ENCODE data around the gene IRF2BP2. TPM values are rescaled to one million over a fixed set of nuclear protein-coding genes. Genes with fewer than 3 reads are reported as not detected.

IRF2BP2 gene
- total RNA-seq, 1 donor, result 172 TPM

DNA sequence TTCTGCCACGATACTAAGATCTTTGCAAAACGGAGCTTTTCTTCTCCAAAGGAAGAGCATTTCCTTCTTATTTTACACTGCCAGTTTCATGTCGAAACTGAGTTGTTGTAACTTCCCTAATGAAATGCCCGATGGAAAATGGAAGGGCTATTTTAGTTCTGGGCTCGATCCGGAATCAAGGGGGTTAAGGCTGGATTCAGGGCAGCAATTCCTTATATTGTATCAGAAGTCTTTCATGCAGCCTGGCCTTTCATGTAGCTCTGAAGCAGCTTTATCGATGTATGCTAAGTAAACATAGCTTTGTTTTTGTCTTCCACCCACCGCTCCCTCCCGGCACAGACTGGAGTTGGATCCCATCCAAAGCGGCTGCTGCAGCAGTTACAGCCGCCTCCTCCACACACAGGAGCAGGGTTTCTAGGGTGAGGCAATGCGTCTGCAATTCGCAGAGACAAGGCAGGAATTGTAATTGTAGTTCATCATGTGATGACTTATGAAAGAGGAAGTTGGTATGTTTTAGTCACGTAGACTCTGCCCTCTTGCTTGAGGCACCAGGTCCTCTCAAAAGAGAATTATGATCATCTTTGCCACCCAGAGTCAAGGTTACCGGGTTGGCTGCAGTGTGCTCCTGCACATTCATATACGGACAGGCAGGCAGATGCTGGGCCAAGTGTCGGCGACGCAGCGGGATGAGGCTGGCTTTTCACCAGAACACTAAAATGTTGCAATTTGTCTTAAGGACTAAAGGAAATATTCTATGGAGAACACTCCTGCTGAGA is 2.6 kb upstream of the IRF2BP2 start:
- TF ChIP-seq, protein P1, sequence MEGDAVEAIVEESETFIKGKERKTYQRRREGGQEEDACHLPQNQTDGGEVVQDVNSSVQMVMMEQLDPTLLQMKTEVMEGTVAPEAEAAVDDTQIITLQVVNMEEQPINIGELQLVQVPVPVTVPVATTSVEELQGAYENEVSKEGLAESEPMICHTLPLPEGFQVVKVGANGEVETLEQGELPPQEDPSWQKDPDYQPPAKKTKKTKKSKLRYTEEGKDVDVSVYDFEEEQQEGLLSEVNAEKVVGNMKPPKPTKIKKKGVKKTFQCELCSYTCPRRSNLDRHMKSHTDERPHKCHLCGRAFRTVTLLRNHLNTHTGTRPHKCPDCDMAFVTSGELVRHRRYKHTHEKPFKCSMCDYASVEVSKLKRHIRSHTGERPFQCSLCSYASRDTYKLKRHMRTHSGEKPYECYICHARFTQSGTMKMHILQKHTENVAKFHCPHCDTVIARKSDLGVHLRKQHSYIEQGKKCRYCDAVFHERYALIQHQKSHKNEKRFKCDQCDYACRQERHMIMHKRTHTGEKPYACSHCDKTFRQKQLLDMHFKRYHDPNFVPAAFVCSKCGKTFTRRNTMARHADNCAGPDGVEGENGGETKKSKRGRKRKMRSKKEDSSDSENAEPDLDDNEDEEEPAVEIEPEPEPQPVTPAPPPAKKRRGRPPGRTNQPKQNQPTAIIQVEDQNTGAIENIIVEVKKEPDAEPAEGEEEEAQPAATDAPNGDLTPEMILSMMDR (IDR thresholded peaks at IDR 0.05; ENCODE audit: extremely low read depth, low read depth, low read length), result no peak
- H3K79me2 ChIP-seq (ENCODE audit: insufficient read depth, low read length), result peaks cover 17% of the 10 kb centered on the region
- H3K4me1 ChIP-seq (ENCODE audit: insufficient read depth, low read length), result peaks cover 55% of the 10 kb centered on the region
- H3K36me3 ChIP-seq (ENCODE audit: insufficient read depth, low read length), result peaks cover 11% of the 10 kb centered on the region
- H2AFZ ChIP-seq (ENCODE audit: low read length), result no peak overlapping the region
- peak overlapping the region; percentile 98 for H3K27ac ChIP-seq (ENCODE audit: low read depth, low read length)
- H3K4me3 ChIP-seq (ENCODE audit: insufficient read depth, low read length), result peak overlapping the region; percentile 41
- no peaks in the 10 kb centered on the region for H3K9me3 ChIP-seq (ENCODE audit: low read depth, low read length)
- H3K27me3 ChIP-seq (ENCODE audit: insufficient read depth, low read length), result no peaks in the 10 kb centered on the region
- peak overlapping the region; percentile 73 for H3K4me2 ChIP-seq (ENCODE audit: insufficient read depth, low read length)
- DNase-seq (ENCODE audit: insufficient read length, low spot score, missing footprints), result peak; percentile 94
- H4K20me1 ChIP-seq (ENCODE audit: insufficient read depth, low read length), result no peaks in the 10 kb centered on the region

DNA sequence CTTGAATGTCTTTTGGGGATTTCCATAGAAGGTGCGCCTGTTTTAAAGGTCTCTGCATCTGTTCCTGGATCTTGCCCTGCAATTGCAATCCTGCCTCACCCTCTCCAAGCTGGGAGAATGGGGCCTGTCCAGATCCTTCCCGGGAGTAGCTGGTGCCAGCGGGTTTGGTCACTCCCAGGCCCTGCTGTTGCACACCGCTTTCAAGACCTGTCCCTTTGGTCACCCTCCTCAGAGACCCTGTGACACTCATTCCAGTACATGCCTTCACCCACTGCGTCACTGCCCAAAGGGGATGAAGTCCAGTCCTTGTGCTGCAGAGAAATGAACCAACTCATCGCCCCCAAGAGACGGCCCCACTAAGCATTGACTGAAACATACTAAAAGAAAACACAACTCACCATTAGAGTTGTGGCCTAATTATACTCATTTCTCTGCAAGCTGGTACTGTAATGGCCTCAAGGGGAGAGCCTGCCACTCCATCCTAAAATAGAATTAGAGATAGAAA is 1.9 kb upstream of the IRF2BP2 start:
- Histone ChIP-seq H3K27me3 (ENCODE audit: insufficient read depth, low read length) (no peaks in the 10 kb centered on the region), H3K27ac (ENCODE audit: low read depth, low read length) (peak overlapping the region; percentile 98), H3K4me2 (ENCODE audit: insufficient read depth, low read length) (peak overlapping the region; percentile 73), H3K36me3 (ENCODE audit: insufficient read depth, low read length) (peaks cover 17% of the 10 kb centered on the region), H3K9me3 (ENCODE audit: low read depth, low read length) (no peaks in the 10 kb centered on the region), H2AFZ (ENCODE audit: low read length) (no peak overlapping the region), H3K4me1 (ENCODE audit: insufficient read depth, low read length) (peaks cover 49% of the 10 kb centered on the region), H3K4me3 (ENCODE audit: insufficient read depth, low read length) (peak overlapping the region; percentile 41), H3K79me2 (ENCODE audit: insufficient read depth, low read length) (peaks cover 23% of the 10 kb centered on the region), H4K20me1 (ENCODE audit: insufficient read depth, low read length) (peaks cover 5% of the 10 kb centered on the region)
- DNase-seq (ENCODE audit: insufficient read length, low spot score, missing footprints), result no peak
- TF ChIP-seq, protein P1 (IDR thresholded peaks at IDR 0.05; ENCODE audit: extremely low read depth, low read depth, low read length), result no peak

- Histone ChIP-seq H3K27me3 (ENCODE audit: insufficient read depth, low read length) (no peaks in the 10 kb centered on the region), H3K36me3 (ENCODE audit: insufficient read depth, low read length) (peaks cover 23% of the 10 kb centered on the region), H3K9me3 (ENCODE audit: low read depth, low read length) (no peaks in the 10 kb centered on the region), H3K27ac (ENCODE audit: low read depth, low read length) (peak overlapping the region; percentile 98), H3K79me2 (ENCODE audit: insufficient read depth, low read length) (peaks cover 29% of the 10 kb centered on the region), H4K20me1 (ENCODE audit: insufficient read depth, low read length) (peaks cover 7% of the 10 kb centered on the region), H3K4me3 (ENCODE audit: insufficient read depth, low read length) (peak overlapping the region; percentile 71), H3K4me2 (ENCODE audit: insufficient read depth, low read length) (peak overlapping the region; percentile 73), H3K4me1 (ENCODE audit: insufficient read depth, low read length) (peaks cover 43% of the 10 kb centered on the region), H2AFZ (ENCODE audit: low read length) (no peak overlapping the region)
- TF ChIP-seq, protein P1 (IDR thresholded peaks at IDR 0.05; ENCODE audit: extremely low read depth, low read depth, low read length), result no peak
- no peak for DNase-seq (ENCODE audit: insufficient read length, low spot score, missing footprints)
Observed at GRCh38 chr1:234611225-234611846, 1.4 kb upstream of the IRF2BP2 start.

DNA sequence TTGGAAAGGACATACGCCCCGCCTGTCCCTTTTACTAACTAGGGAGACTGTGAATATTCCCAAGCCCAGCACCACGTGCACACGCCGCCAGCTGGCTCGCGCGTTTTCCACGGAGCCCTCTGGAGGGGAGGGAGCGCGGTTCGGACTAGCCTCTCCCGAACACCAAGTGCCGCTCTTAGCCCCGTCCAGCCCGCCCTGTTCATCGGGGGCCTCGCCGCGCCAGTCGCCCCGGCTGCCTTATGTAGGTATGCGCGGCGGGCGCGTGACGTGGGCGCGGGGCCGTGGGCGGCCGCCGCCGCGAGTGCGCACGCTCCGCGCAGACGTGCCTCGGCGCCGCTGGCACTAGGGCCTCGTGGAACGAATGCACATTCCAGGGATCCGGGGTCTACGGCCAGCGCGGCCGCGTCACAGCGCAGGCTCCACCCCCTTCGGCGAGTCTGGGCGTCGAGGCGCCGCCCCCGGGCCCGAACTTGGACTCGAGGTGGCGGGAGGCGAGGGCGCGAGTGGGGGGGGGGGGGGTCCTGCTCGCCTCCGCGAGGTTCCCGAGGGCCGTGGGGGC is 767 bp upstream of the IRF2BP2 start:
- peak; percentile 97 for DNase-seq (ENCODE audit: insufficient read length, low spot score, missing footprints)
- Histone ChIP-seq H3K4me3 (ENCODE audit: insufficient read depth, low read length) (peak overlapping the region; percentile 71), H3K9me3 (ENCODE audit: low read depth, low read length) (no peaks in the 10 kb centered on the region), H3K27me3 (ENCODE audit: insufficient read depth, low read length) (no peaks in the 10 kb centered on the region), H4K20me1 (ENCODE audit: insufficient read depth, low read length) (peaks cover 10% of the 10 kb centered on the region), H3K36me3 (ENCODE audit: insufficient read depth, low read length) (peaks cover 28% of the 10 kb centered on the region), H3K4me2 (ENCODE audit: insufficient read depth, low read length) (peak overlapping the region; percentile 88), H3K4me1 (ENCODE audit: insufficient read depth, low read length) (peaks cover 38% of the 10 kb centered on the region), H2AFZ (ENCODE audit: low read length) (no peak overlapping the region), H3K79me2 (ENCODE audit: insufficient read depth, low read length) (peaks cover 34% of the 10 kb centered on the region), H3K27ac (ENCODE audit: low read depth, low read length) (peak overlapping the region; percentile 98)
- TF ChIP-seq, protein P1 (IDR thresholded peaks at IDR 0.05; ENCODE audit: extremely low read depth, low read depth, low read length), result no peak

Measured in osteoblast (primary cell).